Activated CD4-positive, alpha-beta T cell treated with anti-CD3 and anti-CD28 coated beads for 36 hours (primary cell): ENCODE measurements around the gene LRRC63. TPM values are rescaled to one million over a fixed set of nuclear protein-coding genes. Genes with fewer than 3 reads are reported as not detected.
A peak's percentile ranks its signal among the peaks of the same experiment; 100 is the strongest.

Experiments used
- ATAC-seq: fragments of 200-7000 bp; cut with Tn5 transposase; one replicate; pipeline ENCODE4 v1.10.0; 2021; ENCODE audit warnings: mild to moderate bottlenecking, moderate library complexity
- CTCF ChIA-PET: fragments of 350-600 bp; sonication (Branson Sonifier 250); formaldehyde crosslinking; loops from one replicate; lab custom pipeline; 2021; ENCODE audit warnings: antibody characterized with exemption; lab: Charles Lee
- POLR2A ChIA-PET: fragments of 350-600 bp; sonication (Branson Sonifier 250); formaldehyde crosslinking; loops from one replicate; lab custom pipeline; 2021; ENCODE audit warnings: antibody characterized with exemption, inconsistent platforms; lab: Charles Lee
- DNase-seq: peaks from one replicate; pipeline ENCODE4 v3.0.0-alpha.2; 2020
- H3K27ac Mint-ChIP-seq: one replicate; pipeline ENCODE4 v1.8.0; 2021; ENCODE audit warnings: mixed read lengths
- H3K27me3 Mint-ChIP-seq: one replicate; pipeline ENCODE4 v1.8.0; 2021; ENCODE audit warnings: mixed read lengths
- H3K36me3 Mint-ChIP-seq: one replicate; pipeline ENCODE4 v1.8.0; 2021; ENCODE audit warnings: low read depth, mixed read lengths
- H3K4me1 Mint-ChIP-seq: one replicate; pipeline ENCODE4 v1.8.0; 2021; ENCODE audit warnings: mixed read lengths
- H3K4me3 Mint-ChIP-seq: one replicate; pipeline ENCODE4 v1.8.0; 2021; ENCODE audit warnings: mild to moderate bottlenecking, moderate library complexity, mixed read lengths
- H3K9me3 Mint-ChIP-seq: one replicate; pipeline ENCODE4 v1.8.0; 2021; ENCODE audit warnings: low read depth, mixed read lengths
- intact Hi-C, 2 experiments: fragments of 100-400 bp; cut with DNase I in 1 of 2; cut with micrococcal nuclease in 1 of 2; formaldehyde crosslinking; loops; one replicate each; pipeline versions ENCODE4 v1.14.2 to v1.15.1; 2022 to 2024; cut with DNase I, micrococcal nuclease
- total RNA-seq, 2 experiments: library from RNA; stranded (reverse); gene quantifications; one replicate each; pipeline ENCODE4 v1.2.3, GENCODE V29; 2021

LRRC63 gene
- total RNA-seq, 2 experiments from 2014 or later = 0.50 to 0.67 TPM

- intact Hi-C loops = no loop called here
- Mint-ChIP-seq H3K4me3 (no peak overlapping the region), H3K27ac (no peak overlapping the region), H3K4me1 (peaks cover 56% of the 10 kb centered on the region), H3K9me3 (peaks cover 2% of the 10 kb centered on the region), H3K27me3 (no peaks in the 10 kb centered on the region), H3K36me3 (peaks cover 30% of the 10 kb centered on the region)
- ATAC-seq = no peak
- ChIA-PET CTCF (no interaction called here), POLR2A (no interaction called here)
- no peak for DNase-seq
These were observed 105.4 kb downstream of the LRRC63 start for GRCh38 chr13:46317120-46317519.

GRCh38 chr13:46318986-46319385 lies 107.3 kb downstream of the LRRC63 start:
- no peak overlapping the region for H3K27ac Mint-ChIP-seq
- H3K9me3 Mint-ChIP-seq = peaks cover 2% of the 10 kb centered on the region
- CTCF ChIA-PET = interaction anchor here (1.0 to 3.2 kb wide), 2 partner anchors 23 to 28 kb away, joined by 4 to 35 read pairs; no protein-coding TSS in a partner anchor
- H3K4me3 Mint-ChIP-seq = no peak overlapping the region
- H3K27me3 Mint-ChIP-seq = no peaks in the 10 kb centered on the region
- POLR2A ChIA-PET = no interaction called here
- ATAC-seq (no peak), DNase-seq (no peak)
- intact Hi-C loops = no loop called here
- peaks cover 50% of the 10 kb centered on the region for H3K4me1 Mint-ChIP-seq
- peaks cover 23% of the 10 kb centered on the region for H3K36me3 Mint-ChIP-seq

- DNase-seq (peak; percentile 56), ATAC-seq (peak; percentile 44)
- peaks cover 42% of the 10 kb centered on the region for H3K4me1 Mint-ChIP-seq
- H3K36me3 Mint-ChIP-seq = peaks cover 15% of the 10 kb centered on the region
- ChIA-PET CTCF (interaction anchor here (1.3 to 3.2 kb wide), 9 partner anchors 7 to 194 kb away, joined by 4 to 35 read pairs (median 8); no protein-coding TSS in a partner anchor), POLR2A (interaction anchor here (1.1 kb wide), 1 partner anchor 29 kb away, joined by 3 read pairs; no protein-coding TSS in a partner anchor)
- H3K4me3 Mint-ChIP-seq = peak overlapping the region; percentile 77
- H3K27me3 Mint-ChIP-seq = no peaks in the 10 kb centered on the region
- intact Hi-C loops = loop anchor here (2.0 to 5.0 kb wide), 8 partner anchors 20 to 810 kb away; partner anchors contain the start of genes LRRC63 (in 1 of the 2) and ZC3H13 (in 1 of the 2)
- H3K9me3 Mint-ChIP-seq = no peaks in the 10 kb centered on the region
- peak overlapping the region; percentile 94 for H3K27ac Mint-ChIP-seq
These were observed 108.7 kb downstream of the LRRC63 start for GRCh38 chr13:46320406-46320805.

DNA sequence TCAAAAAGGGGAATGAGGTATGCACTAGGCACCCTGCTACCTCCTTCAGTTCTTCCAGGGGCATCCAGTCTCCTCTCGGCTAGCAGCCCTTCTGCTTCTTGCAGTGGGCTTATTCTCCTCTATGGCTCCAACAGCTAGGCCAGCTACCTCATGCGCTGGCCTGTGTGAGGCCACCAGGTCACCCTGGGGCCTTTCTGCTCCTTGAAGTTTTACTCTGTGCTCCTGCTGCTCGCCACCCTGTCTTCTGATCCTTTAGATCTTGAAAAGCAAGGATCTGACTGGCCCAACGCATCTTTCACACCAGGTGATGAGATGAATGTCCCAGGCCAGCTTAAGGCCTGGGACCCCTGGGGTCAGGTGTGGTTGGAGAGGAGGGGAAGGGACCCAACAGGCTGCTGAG lies 109.1 kb downstream of the LRRC63 start:
- intact Hi-C loops = loop anchor here (1.0 to 5.0 kb wide), 16 partner anchors 20 to 810 kb away; partner anchors contain the start of genes ZC3H13 (in 2 of the 2), LRRC63 (in 1 of the 2) and RUBCNL (in 1 of the 2)
- ChIA-PET POLR2A (interaction anchor here (0.6 to 1.4 kb wide), 3 partner anchors 20 to 30 kb away, joined by 3 to 6 read pairs (median 3); no protein-coding TSS in a partner anchor), CTCF (interaction anchor here (0.6 to 3.2 kb wide), 26 partner anchors 8 to 709 kb away, joined by 3 to 35 read pairs (median 5); no protein-coding TSS in a partner anchor)
- DNase-seq = peak; percentile 24
- Mint-ChIP-seq H3K36me3 (peaks cover 11% of the 10 kb centered on the region), H3K27me3 (no peaks in the 10 kb centered on the region), H3K27ac (peak overlapping the region; percentile 94), H3K9me3 (no peaks in the 10 kb centered on the region), H3K4me3 (peak overlapping the region; percentile 77), H3K4me1 (peaks cover 38% of the 10 kb centered on the region)
- peak; percentile 34 for ATAC-seq

DNA sequence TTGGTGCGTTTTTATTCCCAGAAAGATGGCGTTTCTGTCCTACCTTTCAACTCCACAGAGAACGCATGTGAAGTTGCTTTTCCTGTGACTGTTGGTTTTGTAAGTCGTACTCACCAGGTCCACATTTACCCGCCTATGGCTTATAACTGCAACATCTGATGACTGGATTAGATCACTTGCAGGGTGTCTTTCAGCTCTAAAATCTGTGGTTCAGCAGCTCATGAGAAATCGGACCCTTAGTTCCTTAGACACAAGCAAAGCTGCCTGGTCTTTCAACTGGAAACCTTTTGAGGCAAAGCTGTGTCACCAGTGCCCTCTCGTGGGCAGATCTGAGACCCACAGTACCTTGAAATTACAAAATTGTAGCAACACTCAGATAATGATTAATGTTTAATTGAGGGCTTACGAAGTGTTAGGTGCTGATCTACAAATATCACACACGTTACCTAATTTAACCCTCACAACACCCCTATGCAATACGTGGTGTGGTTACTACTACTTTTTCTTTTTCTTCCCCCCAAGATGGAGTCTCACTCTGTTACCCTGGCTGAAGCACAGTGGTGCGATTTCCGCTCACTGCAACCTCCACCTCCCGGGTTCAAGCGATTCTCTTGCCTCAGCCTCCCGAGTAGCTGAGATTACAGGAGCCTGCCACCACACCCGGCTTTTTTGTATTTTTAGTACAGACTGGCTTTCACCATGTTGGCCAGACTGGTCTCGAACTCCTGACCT lies 109.9 kb downstream of the LRRC63 start:
- DNase-seq = peak; percentile 87
- ChIA-PET CTCF (interaction anchor here (0.6 to 3.2 kb wide), 39 partner anchors 8 to 1235 kb away, joined by 3 to 35 read pairs (median 4); no protein-coding TSS in a partner anchor), POLR2A (interaction anchor here (0.6 to 1.4 kb wide), 5 partner anchors 10 to 153 kb away, joined by 3 to 6 read pairs (median 3); no protein-coding TSS in a partner anchor)
- Mint-ChIP-seq H3K9me3 (no peaks in the 10 kb centered on the region), H3K36me3 (peaks cover 4% of the 10 kb centered on the region), H3K27me3 (no peaks in the 10 kb centered on the region), H3K4me1 (peaks cover 37% of the 10 kb centered on the region), H3K4me3 (peak overlapping the region; percentile 77), H3K27ac (peak overlapping the region; percentile 94)
- peak; percentile 87 for ATAC-seq
- intact Hi-C loops = loop anchor here (1.0 to 5.0 kb wide), 16 partner anchors 19 to 811 kb away; partner anchors contain the start of genes ZC3H13 (in 2 of the 2), LRRC63 (in 1 of the 2) and RUBCNL (in 1 of the 2)

- ChIA-PET POLR2A (no interaction called here), CTCF (interaction anchor here (0.7 to 0.8 kb wide), 2 partner anchors 10 to 1841 kb away, joined by 3 read pairs; no protein-coding TSS in a partner anchor)
- Mint-ChIP-seq H3K9me3 (no peaks in the 10 kb centered on the region), H3K27ac (no peak overlapping the region), H3K36me3 (no peaks in the 10 kb centered on the region), H3K27me3 (peaks cover 3% of the 10 kb centered on the region), H3K4me1 (peaks cover 27% of the 10 kb centered on the region), H3K4me3 (no peak overlapping the region)
- intact Hi-C loops = loop anchor here in 1 of 2 experiments (5.0 kb wide), 3 partner anchors 38 to 273 kb away; partner anchors contain the start of genes LRRC63 and ZC3H13
- no peak for ATAC-seq
- DNase-seq = no peak
These were observed 113.2 kb downstream of the LRRC63 start for GRCh38 chr13:46324976-46325375.

Other genes with a start within 250 kb of the LRRC63 start
- gene ZC3H13, start 159.2 kb upstream of the LRRC63 start, total RNA-seq = 10 to 100 TPM; 38.5 to 52.8 TPM
- not detected for gene CPB2, start 106.9 kb upstream of the LRRC63 start, total RNA-seq
- 1,000 to 10,000 TPM; 1,060 to 1,089 TPM for gene LCP1, start 29.8 kb upstream of the LRRC63 start, total RNA-seq
- 1 to 10 TPM; 1.0 to 1.1 TPM for gene RUBCNL, start 175.3 kb downstream of the LRRC63 start, total RNA-seq